GM21737 (cell line): ENCODE results near the gene SLC6A3.

Experiments
- ATAC-seq: cut with Tn5 transposase; IDR thresholded peaks from one replicate; pipeline ENCODE4 v1.9.1; 2021; ENCODE audit warnings: mild to moderate bottlenecking, moderate library complexity; ENCODE audit not compliant: unreplicated experiment

SLC6A3 gene

DNA sequence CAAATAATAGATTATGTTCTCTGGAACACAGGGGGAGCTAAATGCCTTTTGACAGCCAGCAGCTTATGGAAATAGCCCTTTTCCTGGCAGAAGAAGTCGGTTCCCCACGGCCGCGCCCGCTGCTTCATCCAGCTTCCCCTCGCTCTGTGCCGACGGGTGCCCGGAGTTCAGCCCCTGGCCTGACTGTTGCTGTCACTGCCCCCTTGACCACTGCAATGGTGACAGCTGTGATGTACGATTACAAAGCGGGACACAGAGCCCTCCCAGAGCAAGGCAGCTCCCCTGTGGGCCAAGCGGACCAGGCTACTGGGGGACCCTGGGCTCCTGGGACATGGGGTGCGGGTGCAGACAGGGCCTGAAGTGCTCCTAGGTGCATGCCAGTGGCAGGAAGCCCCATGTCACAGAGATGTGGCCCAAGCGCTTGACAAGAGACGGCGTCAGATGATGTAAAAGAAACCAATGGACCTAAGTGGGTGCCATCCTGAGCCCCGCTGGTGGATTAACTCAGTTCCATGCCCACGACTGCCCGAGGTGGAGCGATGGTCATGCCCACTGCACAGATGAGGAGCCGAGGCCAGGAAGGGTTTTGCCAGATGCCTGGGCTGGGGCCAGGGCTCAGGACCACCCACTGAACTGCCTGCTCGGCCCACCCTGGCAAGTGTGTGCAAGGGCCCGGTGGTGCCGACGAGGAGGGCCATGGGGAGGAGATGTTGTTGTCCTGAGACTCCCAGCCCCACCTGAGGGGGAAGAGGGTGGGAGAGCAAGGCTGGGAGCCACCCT is 87.1 kb downstream of the SLC6A3 start:
- ATAC-seq, result no peak

DNA sequence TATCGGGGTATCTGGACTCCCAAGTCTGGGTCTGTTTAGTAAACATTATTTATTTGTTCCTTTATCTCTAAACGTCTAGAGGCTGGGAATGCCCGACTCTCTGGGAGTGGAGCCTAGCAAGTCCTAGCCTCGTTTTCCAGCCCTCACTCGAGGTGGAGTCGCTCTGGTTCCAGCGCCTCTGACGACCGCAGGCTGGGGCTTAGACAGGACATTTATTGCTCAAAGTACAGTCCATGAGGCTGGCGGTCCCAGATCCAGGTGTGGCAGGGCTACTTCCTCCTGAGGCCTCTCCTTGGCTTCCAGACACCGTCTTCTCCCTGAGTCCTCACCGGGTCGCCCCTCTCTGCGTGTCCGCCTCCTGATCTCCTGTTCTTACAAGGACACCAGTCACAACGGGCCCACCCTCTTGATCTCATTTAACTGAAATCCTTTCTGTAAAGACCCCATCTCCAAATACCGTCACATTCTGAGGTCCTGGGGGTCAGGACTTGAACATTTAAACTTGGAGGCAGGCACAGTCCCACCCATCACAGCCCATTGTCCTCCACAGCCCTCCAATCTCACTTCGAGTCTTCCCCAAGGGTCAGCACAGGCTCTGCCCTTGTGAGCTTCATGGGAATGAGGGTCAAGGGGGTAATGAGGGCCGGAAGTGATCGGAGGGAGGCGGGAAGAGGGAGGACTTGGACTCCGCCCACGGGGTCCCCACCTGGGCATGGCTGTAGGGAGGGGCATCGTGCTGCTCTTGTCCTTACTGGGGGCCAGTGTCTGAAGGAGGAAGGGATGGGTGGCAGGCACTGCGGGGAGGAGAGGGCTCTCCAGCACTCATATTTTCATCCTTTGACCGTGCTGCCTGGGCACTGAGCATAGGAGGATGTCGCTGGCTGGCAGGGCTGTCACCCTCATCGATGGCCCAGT is 88.1 kb downstream of the SLC6A3 start:
- no peak for ATAC-seq

GRCh38 chr5:1354576-1354975 is 90.7 kb downstream of the SLC6A3 start:
- ATAC-seq, result no peak

DNA sequence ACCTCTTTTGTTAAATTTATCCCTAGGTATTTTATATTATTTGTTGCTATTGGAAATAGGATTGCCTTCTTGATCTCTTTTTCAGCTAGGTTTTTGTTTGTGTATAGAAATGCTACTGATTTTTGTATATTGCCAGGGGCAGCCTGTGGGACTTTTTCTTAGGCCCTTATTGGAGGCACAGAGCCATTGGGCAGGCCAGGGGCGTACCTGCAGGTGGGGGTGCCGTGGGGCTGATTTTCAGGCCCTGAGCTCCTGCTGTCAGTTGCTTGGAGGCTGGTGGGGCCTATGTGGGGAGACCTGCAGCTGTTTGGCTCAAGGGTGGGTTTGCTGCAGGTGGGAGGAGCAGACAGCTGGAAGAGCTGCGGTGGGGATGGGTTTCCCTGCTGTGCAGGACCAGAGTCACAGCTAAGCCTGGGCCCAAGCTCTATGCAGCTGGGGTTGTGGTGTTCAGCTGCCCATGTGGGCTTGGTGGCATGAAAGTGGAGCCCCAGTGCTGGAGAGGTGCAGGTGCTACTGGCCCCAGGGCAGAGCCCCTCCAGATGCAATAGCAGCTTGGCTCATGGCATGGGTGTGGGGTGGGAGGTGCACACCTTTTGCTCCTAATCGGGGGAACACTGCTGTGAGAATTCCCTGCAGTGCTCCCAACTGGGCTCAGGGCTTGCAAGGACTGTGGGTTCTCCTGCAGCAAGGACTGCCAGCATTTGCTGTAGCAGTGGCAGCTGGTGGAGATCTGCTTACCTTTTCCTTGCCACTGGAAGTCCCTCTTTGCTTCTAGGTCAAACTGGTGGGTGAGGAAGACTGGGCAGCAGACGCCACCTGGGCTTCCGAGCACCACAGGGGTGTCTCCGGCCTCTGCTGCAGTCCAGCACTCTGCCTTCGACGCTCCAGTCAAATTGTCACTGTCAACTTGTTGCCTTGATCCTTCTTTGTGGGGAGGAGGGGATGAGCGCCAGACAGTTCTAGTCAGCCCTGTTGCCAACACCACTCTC is 92.7 kb downstream of the SLC6A3 start:
- ATAC-seq, result no peak

- no peak for ATAC-seq
These were observed 94.1 kb downstream of the SLC6A3 start for GRCh38 chr5:1351156-1351555.

GRCh38 chr5:1349246-1349645 is 96.0 kb downstream of the SLC6A3 start:
- ATAC-seq, result no peak

GRCh38 chr5:1348986-1349245 is 96.3 kb downstream of the SLC6A3 start:
- ATAC-seq, result no peak

- ATAC-seq, result no peak
These were observed 97.7 kb downstream of the SLC6A3 start for GRCh38 chr5:1347571-1347970.

DNA sequence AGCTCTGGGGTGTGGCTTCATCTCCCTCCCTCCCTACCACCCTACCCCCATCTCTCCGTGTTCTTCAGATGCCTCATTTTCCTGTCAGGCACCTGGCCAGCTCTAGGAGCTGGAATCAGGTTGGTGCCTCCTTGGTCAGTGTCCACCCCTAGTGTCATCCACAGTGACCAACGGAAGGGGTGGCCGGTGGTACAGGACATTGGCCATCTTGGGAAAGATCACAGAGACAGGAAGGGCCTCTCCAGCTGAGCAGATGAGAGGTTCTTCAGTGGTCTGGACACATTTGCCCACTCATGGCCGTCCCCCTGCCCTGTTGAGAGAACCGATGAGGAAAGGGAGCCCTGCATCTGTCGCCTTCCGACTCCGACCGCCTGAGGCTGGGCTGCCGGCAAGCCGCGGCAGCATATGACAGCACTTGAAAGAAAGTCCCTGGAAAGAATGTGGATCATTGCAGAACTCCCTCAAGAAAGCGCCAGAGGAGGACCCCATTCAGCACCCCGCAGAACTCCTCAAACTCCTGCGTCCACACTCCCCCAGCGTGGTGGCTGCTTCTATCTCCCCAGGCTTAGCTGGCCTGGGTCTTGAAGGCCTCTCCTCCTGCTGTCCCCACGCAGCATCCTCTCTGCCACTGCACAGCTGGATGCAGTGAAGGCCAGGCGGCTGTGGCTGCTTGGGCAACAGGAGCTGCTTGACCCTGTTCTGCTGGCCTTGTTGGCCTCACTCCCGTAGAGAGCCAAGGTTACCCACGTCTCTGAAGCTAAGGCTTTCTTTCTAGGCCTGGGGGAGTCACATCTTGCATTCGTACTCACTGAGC is 98.4 kb downstream of the SLC6A3 start:
- ATAC-seq, result no peak

- ATAC-seq, result no peak
These were observed 99.2 kb downstream of the SLC6A3 start for GRCh38 chr5:1345876-1346626.

DNA sequence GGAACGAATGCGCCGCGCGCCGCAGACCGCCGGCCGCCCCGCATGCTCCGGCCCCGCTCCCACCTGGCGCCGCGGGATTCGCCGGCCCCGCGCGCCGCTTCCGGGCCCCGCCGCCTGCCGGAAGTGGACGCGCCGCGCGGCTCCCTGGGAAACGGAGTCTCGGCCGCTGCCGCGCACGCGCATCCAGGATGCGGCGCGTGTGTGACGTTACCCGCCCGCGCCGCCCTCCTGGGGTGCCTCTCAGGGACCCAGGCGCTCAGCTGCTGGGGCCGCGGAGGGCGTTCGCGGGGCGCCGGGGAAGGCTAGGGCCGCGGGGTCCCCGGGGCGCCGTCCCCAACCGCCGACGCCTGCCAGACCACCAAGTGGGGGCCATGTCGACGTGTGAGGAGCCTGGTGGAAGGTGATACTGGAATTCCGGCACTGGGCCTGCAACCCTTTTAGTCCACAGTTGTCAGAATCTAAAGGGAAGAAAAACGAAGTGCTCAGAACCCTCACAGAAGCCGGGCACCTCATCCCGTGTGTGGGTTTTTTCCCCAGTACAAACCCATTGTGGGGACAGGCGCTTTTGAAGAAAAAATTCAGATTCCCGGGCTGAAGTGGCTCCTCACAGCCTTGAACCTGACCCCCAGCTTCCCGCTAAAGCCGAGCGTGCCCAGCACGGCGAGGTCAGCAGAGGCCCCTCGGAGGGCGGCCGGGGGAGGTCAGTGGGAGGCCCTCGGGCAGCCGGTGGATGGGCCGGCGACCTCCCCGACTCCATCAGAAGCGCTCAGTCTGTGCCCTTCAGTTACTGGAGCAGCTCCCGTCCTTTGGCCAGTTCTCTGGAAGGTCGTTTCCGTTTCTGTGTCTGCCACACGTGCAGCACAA is 100.0 kb downstream of the SLC6A3 start, which contains the start of gene CLPTM1L:
CLPTM1L (minus strand) TSS at position 125 of the 864 bp plus-strand sequence. CDS start 258 bp downstream, outside the sequence.
- peak; percentile 78 for ATAC-seq

DNA sequence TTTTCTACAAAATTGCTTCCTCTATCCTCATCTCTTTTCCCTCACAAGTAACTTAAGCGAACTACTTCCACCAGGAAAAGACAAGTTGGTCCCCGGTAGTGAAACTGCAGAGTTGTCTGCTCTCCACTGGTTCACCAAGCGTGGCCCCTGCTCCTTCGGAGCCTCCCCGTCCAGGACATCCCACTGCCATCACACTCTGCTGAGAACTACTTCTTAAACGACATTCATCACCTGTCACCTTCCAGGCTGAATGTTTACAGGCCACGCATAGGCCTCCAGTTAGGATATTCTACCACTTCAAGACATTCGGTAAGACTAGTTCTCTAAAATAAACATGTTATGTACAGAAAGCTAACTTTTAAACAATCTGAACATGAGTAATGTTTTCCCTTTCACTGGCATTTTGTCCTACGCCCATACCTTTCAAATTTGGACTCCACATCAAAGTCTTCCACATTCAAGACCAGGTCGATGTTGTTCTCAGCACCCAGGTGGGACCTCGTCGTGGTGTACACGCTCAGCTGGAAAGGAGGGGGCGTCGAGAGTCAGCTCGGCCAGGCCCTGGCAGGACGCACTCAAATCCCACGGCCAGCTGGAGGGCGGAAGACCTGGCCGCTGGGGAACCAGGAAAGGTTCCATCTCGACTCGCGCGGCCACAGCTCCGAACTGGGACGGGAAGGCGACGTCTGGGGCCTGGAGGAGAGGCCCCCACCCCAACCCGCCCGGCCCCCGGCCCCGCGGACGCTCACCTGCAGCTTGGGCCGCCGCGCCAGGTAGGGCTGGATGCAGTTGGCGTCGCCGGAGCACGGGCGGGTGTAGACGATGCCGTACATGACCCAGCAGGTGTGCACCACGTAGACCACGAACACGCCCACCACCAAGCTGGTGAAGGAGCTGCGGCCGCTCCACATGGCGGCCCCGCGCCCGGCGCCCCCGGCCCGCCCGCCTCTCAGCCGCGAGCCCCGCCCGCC is 101.0 kb downstream of the SLC6A3 start:
- peak; percentile 20 for ATAC-seq

GRCh38 chr5:1343315-1343751 is 101.9 kb downstream of the SLC6A3 start:
- ATAC-seq, result no peak
